Measurements from ENCODE around the gene HMX3.

HMX3 gene

DNA sequence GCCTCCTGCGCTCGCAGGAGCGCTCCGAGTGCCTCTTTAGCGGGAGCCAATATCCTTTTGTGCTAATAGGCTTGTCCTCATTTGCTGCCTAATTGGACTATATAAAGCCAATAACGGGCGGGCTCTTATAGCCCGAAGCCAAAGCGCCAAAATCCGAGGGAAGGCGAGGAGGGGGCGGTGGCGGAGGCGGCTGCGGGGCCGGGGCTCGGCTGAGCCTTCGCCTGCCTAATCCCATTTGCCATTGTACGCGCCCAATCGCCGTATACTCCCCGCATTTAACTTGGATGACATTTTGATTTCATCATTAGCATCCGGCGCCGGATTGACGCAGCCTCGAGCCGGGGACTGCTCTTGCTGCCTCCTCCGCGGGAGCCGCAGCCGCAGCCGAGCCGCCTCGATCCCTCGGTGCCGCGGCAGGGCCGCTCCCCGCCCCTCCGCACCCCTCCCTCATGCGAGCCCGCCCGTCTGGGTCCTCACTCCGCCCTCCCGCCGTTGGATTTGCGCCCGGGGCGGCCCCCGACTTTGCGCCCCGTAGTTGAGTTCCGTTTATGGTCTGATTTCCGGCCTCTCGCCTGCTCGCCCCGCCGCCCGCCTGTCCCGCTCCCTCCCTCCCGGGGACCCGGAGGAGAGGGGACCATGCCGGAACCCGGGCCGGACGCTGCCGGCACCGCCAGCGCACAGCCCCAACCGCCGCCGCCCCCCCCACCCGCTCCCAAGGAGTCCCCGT lies at the start of gene HMX3:
Gene HMX3, plus strand, starts transcription at position 556 of the 727 bp plus-strand sequence. Its CDS starts 81 bp downstream, at position 637.
- Histone ChIP-seq H3K27ac (no peak within 1 kb of the TSS), H3K9me3 (ENCODE audit: severe bottlenecking) (no peaks in the 10 kb centered on the region), H3K4me3 (ENCODE audit: low read depth, low read length) (peak within 1 kb of the TSS; percentile 26), H3K27me3 (ENCODE audit: insufficient read depth, low read depth, severe bottlenecking) (peaks cover 99% of the 10 kb centered on the region), H3K36me3 (no peaks in the 10 kb centered on the region)
- TF ChIP-seq CTCF (IDR thresholded peaks at IDR 0.05; ENCODE audit: low read depth, low read length) = no peak
- DNase-seq = peak; percentile 38

GRCh38 chr10:123086281-123086680 lies 49.5 kb upstream of the HMX3 start:
- Histone ChIP-seq H3K27me3 (ENCODE audit: insufficient read depth, low read depth, severe bottlenecking) (peaks cover 66% of the 10 kb centered on the region), H3K9me3 (ENCODE audit: severe bottlenecking) (no peaks in the 10 kb centered on the region), H3K27ac (no peak overlapping the region), H3K36me3 (no peaks in the 10 kb centered on the region), H3K4me3 (ENCODE audit: low read depth, low read length) (no peak overlapping the region)
- no peak for DNase-seq
- TF ChIP-seq CTCF (IDR thresholded peaks at IDR 0.05; ENCODE audit: low read depth, low read length) = no peak

DNA sequence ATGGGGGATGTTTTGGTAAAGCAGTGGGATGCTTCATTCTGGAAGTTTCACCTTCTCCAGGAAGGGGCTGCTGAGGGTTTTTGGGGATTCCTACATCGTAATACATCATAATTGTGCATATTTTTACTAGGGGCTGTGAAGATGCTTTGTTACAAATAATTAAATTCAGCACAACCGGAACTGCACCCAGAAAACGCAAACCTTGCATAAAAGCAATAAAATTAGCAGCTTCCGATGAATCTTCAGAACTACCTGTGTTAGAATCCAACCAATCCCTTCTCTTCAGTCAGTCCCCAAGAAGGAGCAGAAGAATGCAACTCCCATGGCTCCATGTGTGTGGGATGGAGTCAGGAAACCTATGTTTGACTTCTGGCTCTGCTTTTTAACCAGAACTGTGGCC lies 48.4 kb upstream of the HMX3 start:
- Histone ChIP-seq H3K4me3 (ENCODE audit: low read depth, low read length) (no peak overlapping the region), H3K27ac (no peak overlapping the region), H3K36me3 (no peaks in the 10 kb centered on the region), H3K27me3 (ENCODE audit: insufficient read depth, low read depth, severe bottlenecking) (peaks cover 67% of the 10 kb centered on the region), H3K9me3 (ENCODE audit: severe bottlenecking) (no peaks in the 10 kb centered on the region)
- DNase-seq = no peak
- TF ChIP-seq CTCF (IDR thresholded peaks at IDR 0.05; ENCODE audit: low read depth, low read length) = no peak

GRCh38 chr10:123087786-123088185 lies 48.0 kb upstream of the HMX3 start:
- H3K9me3 ChIP-seq (ENCODE audit: severe bottlenecking) = no peaks in the 10 kb centered on the region
- H3K27ac ChIP-seq = no peak overlapping the region
- no peaks in the 10 kb centered on the region for H3K36me3 ChIP-seq
- DNase-seq = no peak
- H3K4me3 ChIP-seq (ENCODE audit: low read depth, low read length) = no peak overlapping the region
- H3K27me3 ChIP-seq (ENCODE audit: insufficient read depth, low read depth, severe bottlenecking) = peaks cover 71% of the 10 kb centered on the region
- TF ChIP-seq CTCF (IDR thresholded peaks at IDR 0.05; ENCODE audit: low read depth, low read length) = no peak

- H3K36me3 ChIP-seq = no peaks in the 10 kb centered on the region
- DNase-seq = no peak
- no peak overlapping the region for H3K4me3 ChIP-seq (ENCODE audit: low read depth, low read length)
- peaks cover 75% of the 10 kb centered on the region for H3K27me3 ChIP-seq (ENCODE audit: insufficient read depth, low read depth, severe bottlenecking)
- TF ChIP-seq CTCF (IDR thresholded peaks at IDR 0.05; ENCODE audit: low read depth, low read length) = no peak
- H3K9me3 ChIP-seq (ENCODE audit: severe bottlenecking) = no peaks in the 10 kb centered on the region
- no peak overlapping the region for H3K27ac ChIP-seq
Observed at GRCh38 chr10:123092635-123093414, 42.9 kb upstream of the HMX3 start.

All from WERI-Rb-1 (cell line).